ENCODE results near the gene ZNF329.

DNA sequence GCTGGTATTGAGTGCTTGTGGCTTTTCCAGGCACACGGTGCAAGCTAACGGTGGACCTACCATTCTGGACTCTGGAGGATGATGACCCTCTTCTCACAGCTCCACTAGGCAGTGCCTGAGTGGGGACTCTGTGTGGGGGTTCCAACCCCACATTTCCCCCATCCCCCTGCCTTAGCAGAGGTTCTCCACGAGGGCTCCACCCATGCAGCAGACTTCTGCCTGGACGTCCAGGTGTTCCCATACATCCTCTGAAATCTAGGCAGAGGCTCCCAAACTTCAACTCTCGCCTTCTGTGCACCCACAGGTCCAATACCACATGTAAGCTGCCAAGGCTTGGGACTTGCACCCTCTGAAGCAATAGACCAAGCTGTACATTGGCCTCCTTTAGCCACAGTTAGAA, 27.2 kb downstream of the ZNF329 start:
- TF ChIP-seq, protein P1, sequence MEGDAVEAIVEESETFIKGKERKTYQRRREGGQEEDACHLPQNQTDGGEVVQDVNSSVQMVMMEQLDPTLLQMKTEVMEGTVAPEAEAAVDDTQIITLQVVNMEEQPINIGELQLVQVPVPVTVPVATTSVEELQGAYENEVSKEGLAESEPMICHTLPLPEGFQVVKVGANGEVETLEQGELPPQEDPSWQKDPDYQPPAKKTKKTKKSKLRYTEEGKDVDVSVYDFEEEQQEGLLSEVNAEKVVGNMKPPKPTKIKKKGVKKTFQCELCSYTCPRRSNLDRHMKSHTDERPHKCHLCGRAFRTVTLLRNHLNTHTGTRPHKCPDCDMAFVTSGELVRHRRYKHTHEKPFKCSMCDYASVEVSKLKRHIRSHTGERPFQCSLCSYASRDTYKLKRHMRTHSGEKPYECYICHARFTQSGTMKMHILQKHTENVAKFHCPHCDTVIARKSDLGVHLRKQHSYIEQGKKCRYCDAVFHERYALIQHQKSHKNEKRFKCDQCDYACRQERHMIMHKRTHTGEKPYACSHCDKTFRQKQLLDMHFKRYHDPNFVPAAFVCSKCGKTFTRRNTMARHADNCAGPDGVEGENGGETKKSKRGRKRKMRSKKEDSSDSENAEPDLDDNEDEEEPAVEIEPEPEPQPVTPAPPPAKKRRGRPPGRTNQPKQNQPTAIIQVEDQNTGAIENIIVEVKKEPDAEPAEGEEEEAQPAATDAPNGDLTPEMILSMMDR (conservative IDR thresholded peaks at IDR 0.05; ENCODE audit: low read length) = no peak
- TF ChIP-seq EZH2phosphoT487 (IDR thresholded peaks at IDR 0.05; ENCODE audit: borderline replicate concordance, low read depth, low read length) = no peak
